H1 (cell line): ENCODE results near the gene TRIM14. TPM values are rescaled to one million over a fixed set of nuclear protein-coding genes. Genes with fewer than 3 reads are reported as not detected.

Experiments
- CTCF ChIA-PET: fragments of 300-600 bp; sonication (Branson Sonifier 250); formaldehyde crosslinking; loops from one replicate; lab custom pipeline; 2021; ENCODE audit not compliant: partially characterized antibody; lab: Charles Lee
- POLR2A ChIA-PET: fragments of 300-600 bp; sonication (Branson Sonifier 250); formaldehyde crosslinking; loops from one replicate; lab custom pipeline; 2021; ENCODE audit warnings: inconsistent platforms; ENCODE audit not compliant: partially characterized antibody; lab: Charles Lee
- DNase-seq, 2 experiments: peaks; one replicate each; pipeline versions ENCODE4 v3.0.0 to v3.0.0-alpha.2; 2010 to 2022; ENCODE audit warnings: low spot score in 2 of 2, low read depth in 1 of 2, mixed read lengths in 1 of 2
- FAIRE-seq: peaks from 2 replicates; lab custom pipeline; 2011; peaks lifted over from hg19 to GRCh38; lab: Jason Lieb, UNC
- H2AFZ ChIP-seq: 2 replicates; pipeline ENCODE4 v1.8.1; 2012; ENCODE audit warnings: low read length, inconsistent platforms
- H2AK5ac ChIP-seq: 2 replicates; pipeline ENCODE4 v1.6.1; 2013; ENCODE audit warnings: low read depth, low read length
- H2BK120ac ChIP-seq: replicated peaks from 2 replicates; pipeline ENCODE3; 2013; ENCODE audit warnings: low read depth, low read length, inconsistent platforms
- H2BK12ac ChIP-seq: 2 replicates; pipeline ENCODE4 v1.6.1; 2013; ENCODE audit warnings: low read depth, low read length
- H2BK15ac ChIP-seq: 2 replicates; pipeline ENCODE4 v1.6.1; 2013; ENCODE audit warnings: low read length
- H2BK20ac ChIP-seq: 2 replicates; pipeline ENCODE4 v1.6.1; 2013; ENCODE audit warnings: low read length
- H2BK5ac ChIP-seq: 2 replicates; pipeline ENCODE4 v1.6.1; 2013; ENCODE audit warnings: low read depth, low read length
- H3K14ac ChIP-seq: 2 replicates; pipeline ENCODE4 v1.6.1; 2013; ENCODE audit warnings: inconsistent platforms; ENCODE audit not compliant: insufficient read length
- H3K18ac ChIP-seq: 2 replicates; pipeline ENCODE4 v1.6.1; 2013; ENCODE audit warnings: low read length; ENCODE audit errors: extremely low read depth
- H3K23ac ChIP-seq: 2 replicates; pipeline ENCODE4 v1.6.1; 2013; ENCODE audit warnings: inconsistent platforms; ENCODE audit not compliant: insufficient read length
- H3K23me2 ChIP-seq: 2 replicates; pipeline ENCODE4 v1.6.1; 2013; ENCODE audit warnings: low read depth, low read length
- H3K27ac ChIP-seq: 2 replicates; pipeline ENCODE4 v1.6.1; 2011; ENCODE audit warnings: low read depth, low read length, inconsistent platforms
- H3K27me3 ChIP-seq, 4 experiments: replicated peaks in 1 of 4; 1 replicate in 1 of 4; 2 replicates in 3 of 4; pipeline versions ENCODE4 v1.6.1 to v1.8.1; 2011 to 2013; ENCODE audit warnings: low read length in 3 of 4, mild to moderate bottlenecking in 3 of 4, inconsistent platforms in 2 of 4, mixed read lengths in 2 of 4, moderate library complexity in 1 of 4; ENCODE audit not compliant: control insufficient read depth in 3 of 4, insufficient read depth in 3 of 4; ENCODE audit errors: extremely low read depth in 1 of 4
- H3K36me3 ChIP-seq, 4 experiments: 2 replicates each; pipeline versions ENCODE4 v1.6.1 to v1.8.1; 2011 to 2013; ENCODE audit warnings: mild to moderate bottlenecking in 4 of 4, low read length in 3 of 4, moderate library complexity in 2 of 4, control low read depth in 1 of 4, inconsistent platforms in 1 of 4; ENCODE audit not compliant: insufficient read depth in 4 of 4, control insufficient read depth in 2 of 4
- H3K4ac ChIP-seq: replicated peaks from 2 replicates; pipeline ENCODE3; 2013; ENCODE audit warnings: low read length, low read depth, mixed read lengths, inconsistent platforms; ENCODE audit not compliant: insufficient read length
- H3K4me1 ChIP-seq, 4 experiments: replicated peaks in 1 of 4; 1 replicate in 1 of 4; 2 replicates in 3 of 4; pipeline versions ENCODE4 v1.6.1 to v1.8.1; 2011 to 2013; ENCODE audit warnings: low read length in 3 of 4, inconsistent platforms in 2 of 4, mixed read lengths in 1 of 4; ENCODE audit not compliant: insufficient read depth in 4 of 4, control insufficient read depth in 3 of 4
- H3K4me2 ChIP-seq, 2 experiments: 2 replicates each; pipeline versions ENCODE4 v1.6.1 to v1.8.1; 2011 to 2013; ENCODE audit warnings: low read depth in 2 of 2, low read length in 2 of 2, control low read depth in 1 of 2, inconsistent platforms in 1 of 2, mild to moderate bottlenecking in 1 of 2; ENCODE audit not compliant: insufficient read depth in 1 of 2
- H3K4me3 ChIP-seq, 4 experiments: fragments of 200-600, 300-600 bp in 1 of 4; sonication (generic), shearing (Covaris generic), sonication (Bioruptor Twin) in 1 of 4; 2 replicates each; pipeline versions ENCODE4 v1.5.1 to v1.8.1; 2011 to 2016; ENCODE audit warnings: low read length in 4 of 4, low read depth in 3 of 4, control low read depth in 2 of 4, inconsistent platforms in 2 of 4, mild to moderate bottlenecking in 2 of 4, mixed read lengths in 1 of 4, moderate library complexity in 1 of 4; ENCODE audit not compliant: insufficient read depth in 2 of 4; ENCODE audit errors: extremely low read depth in 1 of 4
- H3K56ac ChIP-seq: replicated peaks from 2 replicates; pipeline ENCODE3; 2013; ENCODE audit warnings: low read depth, mild to moderate bottlenecking, mixed read lengths, low read length, inconsistent platforms; ENCODE audit not compliant: insufficient read length
- H3K79me1 ChIP-seq: 2 replicates; pipeline ENCODE4 v1.6.1; 2013; ENCODE audit warnings: low read depth, low read length, control low read depth
- H3K79me2 ChIP-seq, 2 experiments: 2 replicates each; pipeline versions ENCODE4 v1.6.1 to v1.8.1; 2012 to 2013; ENCODE audit warnings: low read length in 2 of 2, mild to moderate bottlenecking in 2 of 2, inconsistent platforms in 1 of 2; ENCODE audit not compliant: insufficient read depth in 2 of 2, control insufficient read depth in 1 of 2
- H3K9ac ChIP-seq, 4 experiments: replicated peaks in 1 of 4; 1 replicate in 1 of 4; 2 replicates in 3 of 4; pipeline versions ENCODE4 v1.6.1 to v1.8.1; 2011 to 2013; ENCODE audit warnings: low read depth in 3 of 4, low read length in 3 of 4, control low read depth in 2 of 4, mild to moderate bottlenecking in 2 of 4, moderate library complexity in 2 of 4, inconsistent platforms in 1 of 4; ENCODE audit errors: extremely low read depth in 1 of 4
- H3K9me3 ChIP-seq, 2 experiments: 2 replicates each; pipeline versions ENCODE4 v1.6.1 to v1.8.1; 2012 to 2013; ENCODE audit warnings: mild to moderate bottlenecking in 2 of 2, moderate library complexity in 2 of 2, control low read depth in 1 of 2, inconsistent platforms in 1 of 2, low read depth in 1 of 2, low read length in 1 of 2, mixed read lengths in 1 of 2; ENCODE audit not compliant: insufficient read depth in 2 of 2
- H4K20me1 ChIP-seq, 2 experiments: replicated peaks in 1 of 2; 2 replicates each; pipeline versions ENCODE3 to v1.8.1; 2011 to 2013; ENCODE audit warnings: inconsistent platforms in 2 of 2, low read length in 2 of 2, mild to moderate bottlenecking in 1 of 2; ENCODE audit not compliant: insufficient read depth in 2 of 2, control insufficient read depth in 1 of 2
- H4K5ac ChIP-seq: 2 replicates; pipeline ENCODE4 v1.6.1; 2013; ENCODE audit warnings: low read length, low read depth, mixed read lengths, inconsistent platforms; ENCODE audit not compliant: insufficient read length
- H4K8ac ChIP-seq: 2 replicates; pipeline ENCODE4 v1.8.0; 2013; ENCODE audit warnings: mild to moderate bottlenecking, moderate library complexity, low read length, inconsistent platforms; ENCODE audit not compliant: insufficient read depth; ENCODE audit errors: extremely low read depth
- H4K91ac ChIP-seq: replicated peaks from 2 replicates; pipeline ENCODE3; 2013; ENCODE audit warnings: low read length, mixed read lengths, inconsistent platforms; ENCODE audit not compliant: insufficient read length
- ASH2L ChIP-seq: fragments of 200-600, 300-600 bp; sonication (generic); IDR thresholded peaks from one replicate; pipeline ENCODE4 v1.7.1; 2017; ENCODE audit warnings: low read length
- BCL11A ChIP-seq, 2 experiments: IDR thresholded peaks; one replicate each; pipeline ENCODE4 v1.6.1; 2011; ENCODE audit warnings: low read depth in 2 of 2, low read length in 2 of 2, mild to moderate bottlenecking in 2 of 2
- BRCA1 ChIP-seq: IDR thresholded peaks from 2 replicates; pipeline ENCODE4 v1.6.1; 2012; ENCODE audit warnings: low read depth, low read length, improper control_type of control experiment
- CEBPB ChIP-seq: IDR thresholded peaks from 2 replicates; pipeline ENCODE4 v1.6.1; 2012; ENCODE audit warnings: low read depth, low read length
- CTCF ChIP-seq, 3 experiments: IDR thresholded peaks; 1 replicate in 2 of 3; 2 replicates in 1 of 3; pipeline versions ENCODE4 v1.5.1 to v1.6.1; 2011; ENCODE audit warnings: low read length in 3 of 3, mild to moderate bottlenecking in 3 of 3, inconsistent platforms in 2 of 3, low read depth in 1 of 3, moderate library complexity in 1 of 3; ENCODE audit not compliant: insufficient read depth in 1 of 3; ENCODE audit errors: control extremely low read depth in 1 of 3
- FOSL1 ChIP-seq: IDR thresholded peaks from 2 replicates; pipeline ENCODE4 v1.6.1; 2011; ENCODE audit warnings: mild to moderate bottlenecking, low read depth, low read length, moderate library complexity; ENCODE audit not compliant: insufficient read depth
- GTF2F1 ChIP-seq: IDR thresholded peaks from 2 replicates; pipeline ENCODE4 v1.6.1; 2012; ENCODE audit warnings: low read depth, low read length, improper control_type of control experiment, borderline replicate concordance
- JUN ChIP-seq: IDR thresholded peaks from 2 replicates; pipeline ENCODE4 v1.6.1; 2011; ENCODE audit warnings: low read depth, mild to moderate bottlenecking, improper control_type of control experiment, low read length
- MAX ChIP-seq: IDR thresholded peaks from 2 replicates; pipeline ENCODE4 v1.6.1; 2012; ENCODE audit warnings: inconsistent platforms
- RAD21 ChIP-seq, 2 experiments: IDR thresholded peaks in 1 of 2; conservative IDR thresholded peaks in 1 of 2; 2 replicates each; pipeline ENCODE4 v1.6.1; 2011; ENCODE audit warnings: low read depth in 2 of 2, low read length in 2 of 2, improper control_type of control experiment in 1 of 2, inconsistent platforms in 1 of 2, mild to moderate bottlenecking in 1 of 2, moderate library complexity in 1 of 2
- SIN3A ChIP-seq, 2 experiments: IDR thresholded peaks in 1 of 2; conservative IDR thresholded peaks in 1 of 2; 2 replicates each; pipeline ENCODE4 v1.6.1; 2011 to 2012; ENCODE audit warnings: low read length in 2 of 2, improper control_type of control experiment in 1 of 2, low read depth in 1 of 2, mild to moderate bottlenecking in 1 of 2
- WGBS, 2 experiments: shearing (Covaris generic) in 1 of 2; methylation state at CpG; one replicate each; pipeline versions ENCODE4 v1.1.6 to v1.1.7; 2013 to 2015; ENCODE audit warnings: low lambda C conversion rate in 2 of 2, mixed read lengths in 2 of 2, inconsistent platforms in 1 of 2, low coverage in 1 of 2, missing lambda C conversion rate in 1 of 2; ENCODE audit not compliant: insufficient replicate concordance in 2 of 2, insufficient coverage in 1 of 2, insufficient read length in 1 of 2; ENCODE audit errors: extremely low coverage in 1 of 2, missing lambda C conversion rate in 1 of 2; 5-methylcytosine and 5-hydroxymethylcytosine counted together
- polyA plus RNA-seq, 7 experiments: library from polyadenylated mRNA; depleted of rRNA in 3 of 7; stranded (reverse) in 5 of 7; unstranded in 2 of 7; fragments of >200 nt in 5 of 7; fragments of 200-250 nt in 2 of 7; gene quantifications; 1 replicate in 5 of 7; 2 replicates in 1 of 7; 4 replicates in 1 of 7; pipeline versions ENCODE4 v1.2.1 to v1.2.3, GENCODE V29; 2011 to 2013; ENCODE audit warnings: missing spikeins in 2 of 7, mixed read lengths in 2 of 7
- total RNA-seq: library from RNA; stranded (reverse); fragmentation: NEBNext Ultra II Directional; extraction: Animal tissue kit (Norgen Biotek cat#: 25700); gene quantifications from 2 replicates; pipeline ENCODE4 v1.2.1, GENCODE V29; 2021

Gene TRIM14
- total and polyA plus RNA-seq, 2 of the 8 experiments (the other 6 are each of a cell fraction or from before 2014, with no cell fraction given) = 9.2 to 19.4 TPM

GRCh38 chr9:98099898-98100297, 19.1 kb downstream of the TRIM14 start:
- Histone ChIP-seq H2AK5ac (no peak overlapping the region), H2BK15ac (no peak overlapping the region), H3K23me2 (0 out of 2 replicates have a peak, but pooled peaks cover 3% of the 10 kb centered on the region), H3K9ac (no peak overlapping the region), H3K4me2 (no peak overlapping the region), H2BK12ac (no peak overlapping the region), H3K4me1 (peaks cover 0 to 5% (median 1%) of the 10 kb centered on the region in 4 experiments; a peak in 3 of 7 replicates), H2BK20ac (no peak overlapping the region), H3K9me3 (no peaks in the 10 kb centered on the region), H2AFZ (no peak overlapping the region), H3K14ac (no peak overlapping the region), H3K18ac (no peak overlapping the region), H3K27ac (no peak overlapping the region), H4K91ac (no peak overlapping the region), H3K27me3 (no peaks in the 10 kb centered on the region), H3K4me3 (no peak overlapping the region), H2BK5ac (no peak overlapping the region), H4K20me1 (peaks cover 1 to 2% of the 10 kb centered on the region in 2 experiments), H4K5ac (no peak overlapping the region), H3K79me2 (no peaks in the 10 kb centered on the region), H3K4ac (no peak overlapping the region), H3K23ac (no peak overlapping the region), H2BK120ac (no peak overlapping the region), H3K56ac (no peak overlapping the region), H4K8ac (no peak overlapping the region), H3K36me3 (peaks cover 0 to 3% (median 0%) of the 10 kb centered on the region in 4 experiments; a peak in 2 of 8 replicates), H3K79me1 (no peaks in the 10 kb centered on the region)
- CTCF ChIA-PET = interaction anchor here (0.6 kb wide), 1 partner anchor 64 kb away, joined by 3 read pairs; no protein-coding TSS in a partner anchor
- DNase-seq = no peak
- POLR2A ChIA-PET = interaction anchor here (1.3 kb wide), 1 partner anchor 68 kb away, joined by 3 read pairs; no protein-coding TSS in a partner anchor
- no peak for FAIRE-seq
- WGBS, 2 experiments = 90% methylated on average over 5 of the region's 5 CpGs; no CpG with 5 or more reads in 1 of the 2 experiments
- TF ChIP-seq BRCA1 (no peak), FOSL1 (no peak), CTCF (IDR thresholded peaks at IDR 0.05; ENCODE audit: control extremely low read depth in 1 of 3, insufficient read depth in 1 of 3, low read depth in 1 of 3, low read length in 3 of 3) (no peak), GTF2F1 (no peak), RAD21 (IDR thresholded peaks at IDR 0.05 in 1 of 2, conservative IDR thresholded peaks at IDR 0.05 in 1 of 2; ENCODE audit: low read depth in 2 of 2, low read length in 2 of 2) (no peak), SIN3A (conservative IDR thresholded peaks at IDR 0.05 in 1 of 2, IDR thresholded peaks at IDR 0.05 in 1 of 2; ENCODE audit: low read depth in 1 of 2, low read length in 2 of 2) (no peak), ASH2L (no peak), BCL11A (IDR thresholded peaks at IDR 0.05; ENCODE audit: low read depth in 2 of 2, low read length in 2 of 2) (no peak), MAX (no peak), JUN (no peak), CEBPB (no peak)
